Measurements from ENCODE around the gene WDR33. TPM values are rescaled to one million over a fixed set of nuclear protein-coding genes. Genes with fewer than 3 reads are reported as not detected.

The WDR33 gene
- total and polyA plus RNA-seq, 9 of the 15 experiments (the other 6 are each of a cell fraction or from before 2014, with no cell fraction given) = 24.2 to 57.4 (median 38.4) TPM

- intact Hi-C loops (cut with micrococcal nuclease) = no loop called here
- POLR2A ChIA-PET = interaction anchor here (0.6 to 1.2 kb wide), 2 partner anchors 127 to 328 kb away, joined by 3 to 4 read pairs; partner anchors contain the start of gene IWS1
- 6% methylated on average over 25 of the region's 25 CpGs for WGBS (ENCODE audit: insufficient coverage, low coverage, missing lambda C conversion rate)
- Histone ChIP-seq H3K79me2 (ENCODE audit: control insufficient read depth, insufficient read depth, low read length) (no peaks in the 10 kb centered on the region), H3K27me3 (ENCODE audit: control insufficient read depth in 2 of 2, insufficient read depth in 2 of 2, low read length in 2 of 2) (peaks cover 56 to 83% of the 10 kb centered on the region in 2 experiments), H3K4me1 (replicated peaks in 1 of 2; ENCODE audit: control insufficient read depth in 2 of 2, insufficient read depth in 2 of 2, low read length in 2 of 2) (peaks cover 0 to 30% of the 10 kb centered on the region in 2 experiments; a peak in 1 of 5 replicates), H3K4me2 (ENCODE audit: insufficient read depth, low read length) (no peak overlapping the region), H4K20me1 (replicated peaks; ENCODE audit: control insufficient read depth, insufficient read depth, low read length) (peaks cover 13% of the 10 kb centered on the region; the same call in 1 of the 2 replicates), H2AFZ (ENCODE audit: low read depth, low read length) (no peak overlapping the region), H3K36me3 (ENCODE audit: control insufficient read depth, insufficient read depth, low read length) (no peaks in the 10 kb centered on the region), H3K9me1 (ENCODE audit: control insufficient read depth, insufficient read depth, low read length) (no peaks in the 10 kb centered on the region), H3K9me3 (replicated peaks; ENCODE audit: control insufficient read depth, insufficient read depth, low read depth, low read length) (no peaks in the 10 kb centered on the region), H3K4me3 (no peak overlapping the region), H3K27ac (ENCODE audit: extremely low read depth, low read depth, low read length) (no peak overlapping the region), H3K9ac (ENCODE audit: insufficient read depth in 1 of 2, low read depth in 2 of 2, low read length in 2 of 2) (no peak overlapping the region; a peak in 1 of 4 replicates)
- CTCF ChIA-PET (ENCODE audit: low intra/inter-chr PET ratio) = no interaction called here
- BruUV-seq (replicated peaks) = no TSS peak
- DNase-seq (ENCODE audit: extremely low read depth in 1 of 4, low spot score in 3 of 4) (no peak), ATAC-seq (no peak), FAIRE-seq (no peak)
- peak; percentile 27; the same call in 1 of the 2 replicates for TF ChIP-seq MGA (IDR thresholded peaks at IDR 0.05)
- TF ChIP-seq, protein P1, sequence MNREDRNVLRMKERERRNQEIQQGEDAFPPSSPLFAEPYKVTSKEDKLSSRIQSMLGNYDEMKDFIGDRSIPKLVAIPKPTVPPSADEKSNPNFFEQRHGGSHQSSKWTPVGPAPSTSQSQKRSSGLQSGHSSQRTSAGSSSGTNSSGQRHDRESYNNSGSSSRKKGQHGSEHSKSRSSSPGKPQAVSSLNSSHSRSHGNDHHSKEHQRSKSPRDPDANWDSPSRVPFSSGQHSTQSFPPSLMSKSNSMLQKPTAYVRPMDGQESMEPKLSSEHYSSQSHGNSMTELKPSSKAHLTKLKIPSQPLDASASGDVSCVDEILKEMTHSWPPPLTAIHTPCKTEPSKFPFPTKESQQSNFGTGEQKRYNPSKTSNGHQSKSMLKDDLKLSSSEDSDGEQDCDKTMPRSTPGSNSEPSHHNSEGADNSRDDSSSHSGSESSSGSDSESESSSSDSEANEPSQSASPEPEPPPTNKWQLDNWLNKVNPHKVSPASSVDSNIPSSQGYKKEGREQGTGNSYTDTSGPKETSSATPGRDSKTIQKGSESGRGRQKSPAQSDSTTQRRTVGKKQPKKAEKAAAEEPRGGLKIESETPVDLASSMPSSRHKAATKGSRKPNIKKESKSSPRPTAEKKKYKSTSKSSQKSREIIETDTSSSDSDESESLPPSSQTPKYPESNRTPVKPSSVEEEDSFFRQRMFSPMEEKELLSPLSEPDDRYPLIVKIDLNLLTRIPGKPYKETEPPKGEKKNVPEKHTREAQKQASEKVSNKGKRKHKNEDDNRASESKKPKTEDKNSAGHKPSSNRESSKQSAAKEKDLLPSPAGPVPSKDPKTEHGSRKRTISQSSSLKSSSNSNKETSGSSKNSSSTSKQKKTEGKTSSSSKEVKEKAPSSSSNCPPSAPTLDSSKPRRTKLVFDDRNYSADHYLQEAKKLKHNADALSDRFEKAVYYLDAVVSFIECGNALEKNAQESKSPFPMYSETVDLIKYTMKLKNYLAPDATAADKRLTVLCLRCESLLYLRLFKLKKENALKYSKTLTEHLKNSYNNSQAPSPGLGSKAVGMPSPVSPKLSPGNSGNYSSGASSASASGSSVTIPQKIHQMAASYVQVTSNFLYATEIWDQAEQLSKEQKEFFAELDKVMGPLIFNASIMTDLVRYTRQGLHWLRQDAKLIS (CRISPR knock-in tag; IDR thresholded peaks at IDR 0.05) = no peak
- in situ Hi-C loops (cut with MboI) = no loop called here
Measured at GRCh38 chr2:127652786-127653357, 158.1 kb downstream of the WDR33 start.
